Heart left ventricle (tissue), 13 donors: ENCODE data around the gene NPL.

Source experiments
- POLR2A ChIP-seq, 2 donors: fragments of 450-650 bp; IDR thresholded peaks; one replicate each; pipeline ENCODE4 v1.6.1; 2017; ENCODE audit warnings: antibody characterized with exemption in 2 of 2, mild to moderate bottlenecking in 2 of 2, moderate library complexity in 2 of 2
- TF ChIP-seq, protein P1 (sequence below), 12 donors: fragments of 200-600 bp; sonication (generic) in 4 of 12; IDR thresholded peaks; one replicate each; pipeline versions ENCODE4 v1.5.0 to v1.8.0; 2018 to 2022; ENCODE audit warnings: antibody characterized with exemption in 12 of 12, mild to moderate bottlenecking in 5 of 12
- donor health status: ischemic (EF 13 %, LVEDD 7.1; RV severe dilation, severe dysfunction).
- donor health status: DM: no; HTN: yes; CAD: no.
- donor health status: DM: no; HTN: no; CAD: no.
- donor health status: ischemic (EF 25% LVEDD 6.9; RV normal size, moderate dysfunction).
- donor health status: ischemic (EF 25% LVEDD 5.7; RV mildly dilated, moderate dysfunction).
- donor health status: ischemic (EF 35%, LVEDD 5.7; RV mildly dilated, moderate dysfunction).
- donor health status: nonischemic (EF 11% LVEDD 7.7; RV severe dilation, severe dysfunction).
- donor health status: DM: yes; HTN: yes; CAD: no.
- donor health status: PGD.
- donor health status: ischemic (EF 29% LVEDD 5.4; RV normal size, mild dysfunction).
- donor health status: nonischemic (EF 23%, LVEDD 6.1; RV moderate dilation, normal function).

GRCh38 chr1:182795563-182796228 is 6.1 kb downstream of the NPL start:
- TF ChIP-seq, protein P1, sequence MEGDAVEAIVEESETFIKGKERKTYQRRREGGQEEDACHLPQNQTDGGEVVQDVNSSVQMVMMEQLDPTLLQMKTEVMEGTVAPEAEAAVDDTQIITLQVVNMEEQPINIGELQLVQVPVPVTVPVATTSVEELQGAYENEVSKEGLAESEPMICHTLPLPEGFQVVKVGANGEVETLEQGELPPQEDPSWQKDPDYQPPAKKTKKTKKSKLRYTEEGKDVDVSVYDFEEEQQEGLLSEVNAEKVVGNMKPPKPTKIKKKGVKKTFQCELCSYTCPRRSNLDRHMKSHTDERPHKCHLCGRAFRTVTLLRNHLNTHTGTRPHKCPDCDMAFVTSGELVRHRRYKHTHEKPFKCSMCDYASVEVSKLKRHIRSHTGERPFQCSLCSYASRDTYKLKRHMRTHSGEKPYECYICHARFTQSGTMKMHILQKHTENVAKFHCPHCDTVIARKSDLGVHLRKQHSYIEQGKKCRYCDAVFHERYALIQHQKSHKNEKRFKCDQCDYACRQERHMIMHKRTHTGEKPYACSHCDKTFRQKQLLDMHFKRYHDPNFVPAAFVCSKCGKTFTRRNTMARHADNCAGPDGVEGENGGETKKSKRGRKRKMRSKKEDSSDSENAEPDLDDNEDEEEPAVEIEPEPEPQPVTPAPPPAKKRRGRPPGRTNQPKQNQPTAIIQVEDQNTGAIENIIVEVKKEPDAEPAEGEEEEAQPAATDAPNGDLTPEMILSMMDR (IDR thresholded peaks at IDR 0.05) = no peak
- no peak for TF ChIP-seq POLR2A (IDR thresholded peaks at IDR 0.05)
